Keratinocyte (primary cell): ENCODE results near the gene PSMA1. TPM values are rescaled to one million over a fixed set of nuclear protein-coding genes. Genes with fewer than 3 reads are reported as not detected.

Experiments used
- DNase-seq: peaks from one replicate; pipeline ENCODE4 v3.0.0-alpha.2; 2011; ENCODE audit warnings: low read depth, missing footprints, low spot score
- FAIRE-seq: peaks from 2 replicates; lab custom pipeline; 2011; peaks lifted over from hg19 to GRCh38; lab: Jason Lieb, UNC
- H2AFZ ChIP-seq: 2 replicates; pipeline ENCODE4 v1.6.0; 2012; ENCODE audit warnings: low read length, control low read depth, inconsistent platforms; ENCODE audit not compliant: control insufficient read depth
- H3K27ac ChIP-seq: 2 replicates; pipeline ENCODE4 v1.5.1; 2011; ENCODE audit warnings: low read length; ENCODE audit not compliant: control insufficient read depth, insufficient read depth
- H3K27me3 ChIP-seq: 3 replicates; pipeline ENCODE4 v1.6.0; 2011; ENCODE audit warnings: low read length; ENCODE audit not compliant: control insufficient read depth, insufficient read depth; ENCODE audit errors: extremely low read depth
- H3K36me3 ChIP-seq, 2 experiments: 2 replicates in 1 of 2; 3 replicates in 1 of 2; pipeline ENCODE4 v1.5.1; 2011; ENCODE audit warnings: low read length in 2 of 2, mild to moderate bottlenecking in 1 of 2; ENCODE audit not compliant: control insufficient read depth in 2 of 2, insufficient read depth in 2 of 2; ENCODE audit errors: extremely low read depth in 1 of 2
- H3K4me1 ChIP-seq: 3 replicates; pipeline ENCODE4 v1.5.1; 2011; ENCODE audit warnings: low read length; ENCODE audit not compliant: control insufficient read depth, insufficient read depth; ENCODE audit errors: extremely low read depth
- H3K4me2 ChIP-seq: 3 replicates; pipeline ENCODE4 v1.6.0; 2011; ENCODE audit warnings: low read depth, low read length; ENCODE audit not compliant: control insufficient read depth, insufficient read depth; ENCODE audit errors: extremely low read depth
- H3K4me3 ChIP-seq, 3 experiments: fragments of 200-600 bp in 1 of 3; sonication (generic) in 1 of 3; 2 replicates in 2 of 3; 3 replicates in 1 of 3; pipeline ENCODE4 v1.5.1; 2011 to 2016; ENCODE audit warnings: low read length in 3 of 3, mild to moderate bottlenecking in 3 of 3, control low read depth in 2 of 3, inconsistent platforms in 1 of 3, low read depth in 1 of 3, mixed read lengths in 1 of 3, mixed run types in 1 of 3, moderate library complexity in 1 of 3; ENCODE audit not compliant: control insufficient read depth in 2 of 3, insufficient read depth in 2 of 3; ENCODE audit errors: extremely low read depth in 1 of 3
- H3K79me2 ChIP-seq: 2 replicates; pipeline ENCODE4 v1.6.0; 2012; ENCODE audit warnings: low read length; ENCODE audit not compliant: control insufficient read depth, insufficient read depth
- H3K9ac ChIP-seq: 3 replicates; pipeline ENCODE4 v1.6.0; 2011; ENCODE audit warnings: low read length; ENCODE audit not compliant: control insufficient read depth, insufficient read depth; ENCODE audit errors: extremely low read depth
- H3K9me1 ChIP-seq: 3 replicates; pipeline ENCODE4 v1.6.0; 2011; ENCODE audit warnings: low read length; ENCODE audit not compliant: control insufficient read depth, insufficient read depth; ENCODE audit errors: extremely low read depth
- H3K9me3 ChIP-seq: 2 replicates; pipeline ENCODE4 v1.5.1; 2012; ENCODE audit warnings: low read depth, low read length; ENCODE audit not compliant: control insufficient read depth
- H4K20me1 ChIP-seq: 3 replicates; pipeline ENCODE4 v1.6.0; 2011; ENCODE audit warnings: low read length; ENCODE audit not compliant: control insufficient read depth, insufficient read depth; ENCODE audit errors: extremely low read depth
- EZH2 ChIP-seq: IDR thresholded peaks from one replicate; pipeline ENCODE4 v1.6.1; 2012; ENCODE audit warnings: inconsistent platforms, mild to moderate bottlenecking, low read length, moderate library complexity
- dilution Hi-C: fragments of 300-500 bp; cut with MboI; formaldehyde crosslinking; loops from one replicate; pipeline ENCODE4 v1.7.0; 2020; ENCODE audit warnings: low sequenced_read_pairs; ENCODE audit not compliant: extremely low pct_ligation_motif_present
- polyA plus RNA-seq, 5 experiments: library from polyadenylated mRNA; depleted of rRNA in 3 of 5; stranded (reverse) in 3 of 5; stranded (forward) in 1 of 5; unstranded in 1 of 5; fragments of >200 nt; gene quantifications; 1 replicate in 1 of 5; 2 replicates in 3 of 5; 3 replicates in 1 of 5; pipeline versions ENCODE4 v1.2.1 to v1.2.3, GENCODE V29; 2011 to 2012; ENCODE audit warnings: missing spikeins in 2 of 5, low read depth in 1 of 5, low replicate concordance in 1 of 5
- TF ChIP-seq, protein P1 (sequence below), 3 experiments: IDR thresholded peaks in 1 of 3; conservative IDR thresholded peaks in 1 of 3; optimal IDR thresholded peaks in 1 of 3; 2 replicates in 2 of 3; 3 replicates in 1 of 3; pipeline versions ENCODE3 to v1.5.1; 2011; ENCODE audit warnings: low read length in 3 of 3, mild to moderate bottlenecking in 3 of 3, moderate library complexity in 2 of 3, control low read depth in 1 of 3, inconsistent platforms in 1 of 3; ENCODE audit not compliant: insufficient read depth in 2 of 3; ENCODE audit errors: extremely low read depth in 1 of 3

Gene PSMA1
- polyA plus RNA-seq, 1 donor (not counting 4 experiments of a cell fraction or from before 2014, with no cell fraction given) = 293 TPM

DNA sequence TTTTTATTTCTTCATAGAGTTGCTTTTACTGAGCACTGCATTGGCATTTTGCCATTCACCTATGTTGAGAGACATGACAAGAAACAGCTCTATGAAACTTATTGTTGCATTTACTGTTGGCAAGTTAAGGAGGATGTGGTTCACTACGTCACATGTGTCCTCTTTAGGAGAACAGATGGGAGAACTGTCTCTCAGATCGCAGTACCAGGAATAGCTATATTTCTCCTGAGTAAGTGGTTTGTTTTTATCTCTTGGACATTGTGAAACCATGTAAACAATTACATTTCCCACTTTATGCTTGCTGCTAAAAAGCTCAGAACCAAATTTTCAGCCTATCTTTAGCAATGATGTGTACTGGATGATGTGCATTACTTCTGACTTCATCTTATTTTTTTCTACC is 34.8 kb upstream of the PSMA1 start:
- Histone ChIP-seq H3K27ac (no peak overlapping the region), H3K4me2 (no peak overlapping the region), H4K20me1 (no peaks in the 10 kb centered on the region), H3K9me3 (no peaks in the 10 kb centered on the region), H2AFZ (no peak overlapping the region), H3K4me3 (no peak overlapping the region), H3K9ac (no peak overlapping the region), H3K27me3 (peaks cover 5% of the 10 kb centered on the region), H3K36me3 (no peaks in the 10 kb centered on the region), H3K79me2 (no peaks in the 10 kb centered on the region), H3K9me1 (no peaks in the 10 kb centered on the region), H3K4me1 (no peaks in the 10 kb centered on the region)
- FAIRE-seq = no peak
- TF ChIP-seq, protein P1, sequence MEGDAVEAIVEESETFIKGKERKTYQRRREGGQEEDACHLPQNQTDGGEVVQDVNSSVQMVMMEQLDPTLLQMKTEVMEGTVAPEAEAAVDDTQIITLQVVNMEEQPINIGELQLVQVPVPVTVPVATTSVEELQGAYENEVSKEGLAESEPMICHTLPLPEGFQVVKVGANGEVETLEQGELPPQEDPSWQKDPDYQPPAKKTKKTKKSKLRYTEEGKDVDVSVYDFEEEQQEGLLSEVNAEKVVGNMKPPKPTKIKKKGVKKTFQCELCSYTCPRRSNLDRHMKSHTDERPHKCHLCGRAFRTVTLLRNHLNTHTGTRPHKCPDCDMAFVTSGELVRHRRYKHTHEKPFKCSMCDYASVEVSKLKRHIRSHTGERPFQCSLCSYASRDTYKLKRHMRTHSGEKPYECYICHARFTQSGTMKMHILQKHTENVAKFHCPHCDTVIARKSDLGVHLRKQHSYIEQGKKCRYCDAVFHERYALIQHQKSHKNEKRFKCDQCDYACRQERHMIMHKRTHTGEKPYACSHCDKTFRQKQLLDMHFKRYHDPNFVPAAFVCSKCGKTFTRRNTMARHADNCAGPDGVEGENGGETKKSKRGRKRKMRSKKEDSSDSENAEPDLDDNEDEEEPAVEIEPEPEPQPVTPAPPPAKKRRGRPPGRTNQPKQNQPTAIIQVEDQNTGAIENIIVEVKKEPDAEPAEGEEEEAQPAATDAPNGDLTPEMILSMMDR (optimal IDR thresholded peaks at IDR 0.05 in 1 of 3, IDR thresholded peaks at IDR 0.05 in 1 of 3, conservative IDR thresholded peaks at IDR 0.05 in 1 of 3; ENCODE audit: extremely low read depth in 1 of 3, insufficient read depth in 2 of 3, low read length in 3 of 3) = no peak
- TF ChIP-seq EZH2 = no peak
- no peak for DNase-seq
- dilution Hi-C loops = no loop called here

DNA sequence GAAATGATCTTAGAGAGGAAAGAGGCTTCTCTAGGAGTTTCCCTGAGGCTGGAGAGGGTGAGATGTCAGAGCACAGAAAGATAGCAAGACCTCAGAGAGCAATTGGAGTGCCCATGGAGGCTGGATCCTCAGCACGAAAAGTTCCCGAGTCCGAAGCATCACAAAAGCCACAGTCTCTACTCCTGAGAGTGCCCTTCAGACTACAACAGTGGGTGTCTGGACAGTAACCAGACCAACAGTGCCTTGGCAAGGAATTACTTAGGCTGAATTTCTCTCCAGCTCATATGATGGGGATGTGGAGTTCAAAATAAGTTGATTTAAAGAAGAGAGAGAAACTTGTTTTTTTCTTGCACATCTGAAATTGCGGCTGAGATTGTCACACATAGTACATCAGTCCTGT is 31.9 kb upstream of the PSMA1 start:
- DNase-seq (no peak), FAIRE-seq (no peak)
- dilution Hi-C loops = no loop called here
- no peak overlapping the region for H3K9ac ChIP-seq
- no peaks in the 10 kb centered on the region for H4K20me1 ChIP-seq
- H3K4me1 ChIP-seq = no peaks in the 10 kb centered on the region
- H3K9me3 ChIP-seq = no peaks in the 10 kb centered on the region
- H2AFZ ChIP-seq = no peak overlapping the region
- H3K4me2 ChIP-seq = no peak overlapping the region
- H3K79me2 ChIP-seq = no peaks in the 10 kb centered on the region
- H3K9me1 ChIP-seq = no peaks in the 10 kb centered on the region
- TF ChIP-seq, protein P1 (optimal IDR thresholded peaks at IDR 0.05 in 1 of 3, IDR thresholded peaks at IDR 0.05 in 1 of 3, conservative IDR thresholded peaks at IDR 0.05 in 1 of 3; ENCODE audit: extremely low read depth in 1 of 3, insufficient read depth in 2 of 3, low read length in 3 of 3) = no peak
- no peak for TF ChIP-seq EZH2
- H3K27ac ChIP-seq = no peak overlapping the region
- H3K36me3 ChIP-seq = no peaks in the 10 kb centered on the region
- no peak overlapping the region for H3K4me3 ChIP-seq
- no peaks in the 10 kb centered on the region for H3K27me3 ChIP-seq
